HL-60 (cell line): ENCODE data around the gene CALML6.

Source experiments
- DNase-seq, 2 experiments: peaks; one replicate each; pipeline ENCODE4 v3.0.0-alpha.2; 2010 to 2020; ENCODE audit warnings: low read depth in 1 of 2, low spot score in 1 of 2
- H3K27ac ChIP-seq: fragments of 250-450 bp; sonication (Bioruptor Pico); replicated peaks from 2 replicates; pipeline ENCODE4 v1.5.1; 2020; ENCODE audit warnings: mild to moderate bottlenecking, moderate library complexity
- H3K27me3 ChIP-seq: fragments of 250-450 bp; sonication (Bioruptor Pico); 2 replicates; pipeline ENCODE4 v1.5.1; 2021; ENCODE audit warnings: mild to moderate bottlenecking, moderate library complexity; ENCODE audit not compliant: insufficient read depth, poor library complexity, severe bottlenecking
- H3K4me3 ChIP-seq: replicated peaks from 2 replicates; pipeline ENCODE4 v1.5.1; 2011; ENCODE audit warnings: mild to moderate bottlenecking, control low read depth, low read length; ENCODE audit not compliant: insufficient read depth
- CTCF ChIP-seq: IDR thresholded peaks from one replicate; pipeline ENCODE4 v1.5.1; 2011; ENCODE audit warnings: low read length, control low read depth, inconsistent platforms; ENCODE audit not compliant: insufficient read depth
- GABPA ChIP-seq: IDR thresholded peaks from 2 replicates; pipeline ENCODE4 v1.6.1; 2012; ENCODE audit warnings: low read depth
- POLR2AphosphoS5 ChIP-seq: IDR thresholded peaks from 2 replicates; pipeline ENCODE4 v1.6.1; 2012; ENCODE audit warnings: low read depth
- REST ChIP-seq: IDR thresholded peaks from 2 replicates; pipeline ENCODE4 v1.6.1; 2012; ENCODE audit warnings: low read depth; ENCODE audit not compliant: insufficient replicate concordance
- SPI1 ChIP-seq: IDR thresholded peaks from 2 replicates; pipeline ENCODE4 v1.6.1; 2012; ENCODE audit warnings: low read depth, mild to moderate bottlenecking, borderline replicate concordance

The CALML6 gene

DNA sequence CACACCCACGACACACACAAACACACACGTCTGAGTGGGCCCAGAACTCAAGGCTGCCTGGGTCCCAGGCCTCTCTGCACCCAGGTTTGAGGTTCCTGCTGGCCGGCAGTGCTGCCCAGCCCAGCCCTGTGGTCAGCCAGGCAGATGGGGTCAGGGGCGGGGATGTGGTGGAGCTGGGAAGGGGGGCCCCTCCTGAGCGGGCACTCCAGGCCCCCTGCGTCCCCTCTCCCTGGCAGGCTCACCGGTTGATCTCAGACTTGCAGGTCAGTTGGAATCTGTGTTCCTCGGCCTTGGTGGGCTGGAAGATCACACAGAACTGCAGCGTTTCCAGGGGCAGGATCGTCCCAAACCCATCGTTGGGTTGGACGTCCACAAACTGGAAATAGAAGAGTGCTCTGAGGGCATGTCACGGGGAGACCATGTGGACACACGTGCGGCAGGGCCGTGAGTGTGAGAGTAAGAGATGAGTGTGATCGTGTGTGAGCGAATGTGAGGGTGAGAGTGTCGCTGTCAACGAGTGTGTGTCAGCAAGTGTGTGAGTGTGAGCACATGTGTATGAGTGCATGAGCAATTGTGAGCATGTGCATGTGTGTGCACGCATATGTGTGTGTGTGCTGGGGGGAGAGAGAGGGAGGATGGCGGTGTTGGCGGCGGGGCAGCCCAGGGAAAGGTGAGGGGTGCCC lies 23.7 kb downstream of the CALML6 start:
- TF ChIP-seq REST, result no peak
- no peak for TF ChIP-seq SPI1
- TF ChIP-seq CTCF, result no peak
- no peak for TF ChIP-seq GABPA
- no peak for TF ChIP-seq POLR2AphosphoS5
- Histone ChIP-seq H3K27ac (no peak overlapping the region), H3K4me3 (no peak overlapping the region), H3K27me3 (peaks cover 17% of the 10 kb centered on the region)
- no peak for DNase-seq

DNA sequence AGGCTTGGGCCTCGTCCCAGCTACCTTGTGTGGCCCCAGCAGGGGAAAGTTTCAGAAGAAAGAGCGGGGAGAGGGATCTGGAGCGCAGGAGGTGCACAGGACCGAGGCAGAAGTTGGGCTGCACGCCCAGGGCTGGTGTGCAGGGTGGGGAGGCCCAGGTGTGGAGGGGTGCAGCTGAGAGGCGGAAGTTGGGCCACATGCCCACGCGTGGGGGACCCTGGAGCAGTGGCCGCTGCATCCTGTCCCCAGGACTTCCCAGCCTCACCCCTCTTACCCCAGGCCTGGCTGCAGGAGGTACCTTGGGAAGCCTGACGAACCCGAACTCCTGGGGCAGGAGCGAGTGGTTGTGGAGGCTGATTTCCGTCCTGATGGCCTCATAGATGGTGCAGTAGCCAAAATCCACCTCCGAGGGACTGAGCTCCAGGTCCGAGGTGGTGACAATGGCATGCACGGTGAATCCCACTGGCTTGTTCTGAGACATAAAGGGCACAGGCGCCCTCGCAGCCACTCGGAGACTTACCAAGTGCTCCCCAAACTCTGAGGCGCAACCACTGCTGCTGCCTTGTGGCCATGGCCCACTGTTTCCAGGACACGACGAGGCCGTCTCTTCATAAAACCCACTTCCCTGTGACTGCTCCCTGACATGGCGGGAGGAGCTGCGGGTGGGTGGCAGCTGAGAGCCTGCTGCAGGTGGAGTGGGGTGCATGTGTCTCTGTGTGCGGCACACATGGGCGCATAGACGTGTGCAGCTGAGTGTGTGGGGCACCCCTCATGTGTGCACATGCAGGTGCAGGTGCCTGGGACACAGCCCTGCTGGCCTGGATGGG lies 24.4 kb downstream of the CALML6 start:
- Histone ChIP-seq H3K27ac (no peak overlapping the region), H3K27me3 (peaks cover 17% of the 10 kb centered on the region), H3K4me3 (no peak overlapping the region)
- TF ChIP-seq SPI1 (no peak), POLR2AphosphoS5 (no peak), GABPA (no peak), CTCF (no peak), REST (no peak)
- no peak for DNase-seq

GRCh38 chr1:1940123-1940425 lies 25.0 kb downstream of the CALML6 start:
- H3K4me3 ChIP-seq, result no peak overlapping the region
- DNase-seq, result no peak
- TF ChIP-seq POLR2AphosphoS5 (no peak), CTCF (no peak), SPI1 (no peak), GABPA (no peak), REST (no peak)
- H3K27ac ChIP-seq, result no peak overlapping the region
- H3K27me3 ChIP-seq, result peaks cover 17% of the 10 kb centered on the region
